Fibroblast of lung (primary cell): ENCODE measurements around the gene OR2AT4. TPM values are rescaled to one million over a fixed set of nuclear protein-coding genes. Genes with fewer than 3 reads are reported as not detected.
A peak's percentile ranks its signal among the peaks of the same experiment; 100 is the strongest.

Experiments
- DNase-seq, 2 donors: peaks; one replicate each; pipeline versions ENCODE4 v3.0.0 to v3.0.0-alpha.2; 2010; ENCODE audit warnings: low read depth in 2 of 2
- H2AFZ ChIP-seq: 2 replicates; pipeline ENCODE4 v1.5.1; 2012; ENCODE audit warnings: low read length, control low read depth, inconsistent platforms
- H3K27ac ChIP-seq: 2 replicates; pipeline ENCODE4 v1.5.1; 2011; ENCODE audit warnings: low read length, control low read depth; ENCODE audit not compliant: insufficient read depth
- H3K27me3 ChIP-seq: 2 replicates; pipeline ENCODE4 v1.5.1; 2011; ENCODE audit warnings: mild to moderate bottlenecking, low read length; ENCODE audit not compliant: control insufficient read depth, insufficient read depth
- H3K36me3 ChIP-seq: 2 replicates; pipeline ENCODE4 v1.5.1; 2011; ENCODE audit warnings: low read length; ENCODE audit not compliant: control insufficient read depth, insufficient read depth
- H3K4me1 ChIP-seq: 2 replicates; pipeline ENCODE4 v1.5.1; 2011; ENCODE audit warnings: low read length; ENCODE audit not compliant: control insufficient read depth, insufficient read depth; ENCODE audit errors: extremely low read depth
- H3K4me2 ChIP-seq: 2 replicates; pipeline ENCODE4 v1.5.1; 2011; ENCODE audit warnings: low read length, control low read depth; ENCODE audit not compliant: insufficient read depth; ENCODE audit errors: extremely low read depth
- H3K4me3 ChIP-seq, 4 experiments: fragments of 200-600 bp in 1 of 4; sonication (generic) in 1 of 4; replicated peaks in 1 of 4; 2 replicates each; pipeline ENCODE4 v1.5.1; 2011 to 2016; ENCODE audit warnings: low read length in 4 of 4, low read depth in 3 of 4, mild to moderate bottlenecking in 3 of 4, control low read depth in 2 of 4, inconsistent platforms in 1 of 4, mixed read lengths in 1 of 4; ENCODE audit not compliant: insufficient read depth in 1 of 4; ENCODE audit errors: control extremely low read depth in 1 of 4
- H3K79me2 ChIP-seq: 2 replicates; pipeline ENCODE4 v1.5.1; 2012; ENCODE audit warnings: mild to moderate bottlenecking, low read length, inconsistent platforms; ENCODE audit not compliant: control insufficient read depth, insufficient read depth
- H3K9ac ChIP-seq: 2 replicates; pipeline ENCODE4 v1.5.1; 2011; ENCODE audit warnings: mild to moderate bottlenecking, low read length, control low read depth; ENCODE audit not compliant: insufficient read depth
- H3K9me3 ChIP-seq: 2 replicates; pipeline ENCODE4 v1.5.1; 2012; ENCODE audit warnings: low read depth, low read length; ENCODE audit not compliant: control insufficient read depth, insufficient read depth
- H4K20me1 ChIP-seq: 2 replicates; pipeline ENCODE4 v1.5.1; 2011; ENCODE audit warnings: low read length; ENCODE audit not compliant: control insufficient read depth, insufficient read depth; ENCODE audit errors: extremely low read depth
- CTCF ChIP-seq, 2 donors: IDR thresholded peaks in 1 of 2; conservative IDR thresholded peaks in 1 of 2; 1 replicate in 1 of 2; 2 replicates in 1 of 2; pipeline ENCODE4 v1.5.1; 2011 to 2012; ENCODE audit warnings: low read length in 2 of 2, control low read depth in 1 of 2, inconsistent platforms in 1 of 2, low read depth in 1 of 2, mild to moderate bottlenecking in 1 of 2
- EZH2 ChIP-seq: IDR thresholded peaks from 2 replicates; pipeline ENCODE4 v1.5.1; 2012; ENCODE audit warnings: low read length, control low read depth, mild to moderate bottlenecking; ENCODE audit errors: missing control alignments
- polyA plus RNA-seq, 2 donors: library from polyadenylated mRNA; depleted of rRNA in 1 of 2; stranded (reverse) in 1 of 2; unstranded in 1 of 2; fragments of >200 nt; gene quantifications; 2 replicates each; pipeline ENCODE4 v1.2.1, GENCODE V29; 2011 to 2012; ENCODE audit warnings: missing spikeins in 1 of 2
- total RNA-seq: library from RNA; depleted of rRNA; stranded (reverse); fragments of >200 nt; gene quantifications from 2 replicates; pipeline ENCODE4 v1.2.1, GENCODE V29; 2014

The OR2AT4 gene
- total and polyA plus RNA-seq, 2 donors (not counting 1 experiment from before 2014, with no cell fraction given), result not detected

- Histone ChIP-seq H4K20me1 (no peaks in the 10 kb centered on the region), H3K36me3 (no peaks in the 10 kb centered on the region), H3K4me2 (no peak overlapping the region), H3K4me3 (no peak overlapping the region), H3K9me3 (no peaks in the 10 kb centered on the region), H2AFZ (peak overlapping the region; percentile 65), H3K27ac (peak overlapping the region; percentile 70), H3K4me1 (peaks cover 9% of the 10 kb centered on the region), H3K27me3 (no peaks in the 10 kb centered on the region), H3K9ac (no peak overlapping the region), H3K79me2 (no peaks in the 10 kb centered on the region)
- DNase-seq, result peak; percentile 54 to 66
- TF ChIP-seq CTCF (conservative IDR thresholded peaks at IDR 0.05 in 1 of 2, IDR thresholded peaks at IDR 0.05 in 1 of 2; ENCODE audit: low read depth in 1 of 2, low read length in 2 of 2) (peak; percentile 66 to 91), EZH2 (no peak)
Measured at GRCh38 chr11:75031771-75032549, 64.7 kb downstream of the OR2AT4 start.

Other genes starting within 250 kb of the OR2AT4 start
- 8.6 and 16.4 TPM in 2 replicates for gene XRRA1, start 147.8 kb downstream of the OR2AT4 start, total RNA-seq
- 5.0 and 5.5 TPM in 2 replicates for gene XRRA1, start 147.8 kb downstream of the OR2AT4 start, polyA plus RNA-seq
- 9.2 and 11.7 TPM in 2 replicates for gene SPCS2, start 147.6 kb downstream of the OR2AT4 start, total RNA-seq
- gene SPCS2, start 147.6 kb downstream of the OR2AT4 start, polyA plus RNA-seq, result 87.4 and 97.9 TPM in 2 replicates
- 6.2 and 6.6 TPM in 2 replicates for gene NEU3, start 107.9 kb downstream of the OR2AT4 start, total RNA-seq
- gene NEU3, start 107.9 kb downstream of the OR2AT4 start, polyA plus RNA-seq, result 4.6 and 5.0 TPM in 2 replicates
- gene SLCO2B1, start 54.2 kb upstream of the OR2AT4 start, total RNA-seq, result under 0.01 TPM in 1 of 2 replicates, not detected in the other
- 0.09 TPM in 1 of 2 replicates, not detected in the other for gene SLCO2B1, start 54.2 kb upstream of the OR2AT4 start, polyA plus RNA-seq
- gene TPBGL, start 143.9 kb upstream of the OR2AT4 start, total RNA-seq, result under 0.01 TPM in 1 of 2 replicates, not detected in the other
- gene TPBGL, start 143.9 kb upstream of the OR2AT4 start, polyA plus RNA-seq, result not detected in 2 replicates